HL-60 (cell line): ENCODE data around the gene ZFHX3.

Source experiments
- DNase-seq, 2 experiments: peaks; one replicate each; pipeline ENCODE4 v3.0.0-alpha.2; 2010 to 2020; ENCODE audit warnings: low read depth in 1 of 2, low spot score in 1 of 2
- H3K27ac ChIP-seq: fragments of 250-450 bp; sonication (Bioruptor Pico); replicated peaks from 2 replicates; pipeline ENCODE4 v1.5.1; 2020; ENCODE audit warnings: mild to moderate bottlenecking, moderate library complexity
- H3K27me3 ChIP-seq: fragments of 250-450 bp; sonication (Bioruptor Pico); 2 replicates; pipeline ENCODE4 v1.5.1; 2021; ENCODE audit warnings: mild to moderate bottlenecking, moderate library complexity; ENCODE audit not compliant: insufficient read depth, poor library complexity, severe bottlenecking
- H3K4me3 ChIP-seq: replicated peaks from 2 replicates; pipeline ENCODE4 v1.5.1; 2011; ENCODE audit warnings: mild to moderate bottlenecking, control low read depth, low read length; ENCODE audit not compliant: insufficient read depth
- GABPA ChIP-seq: IDR thresholded peaks from 2 replicates; pipeline ENCODE4 v1.6.1; 2012; ENCODE audit warnings: low read depth
- POLR2AphosphoS5 ChIP-seq: IDR thresholded peaks from 2 replicates; pipeline ENCODE4 v1.6.1; 2012; ENCODE audit warnings: low read depth
- SPI1 ChIP-seq: IDR thresholded peaks from 2 replicates; pipeline ENCODE4 v1.6.1; 2012; ENCODE audit warnings: low read depth, mild to moderate bottlenecking, borderline replicate concordance
- TF ChIP-seq, protein P1 (sequence below): IDR thresholded peaks from one replicate; pipeline ENCODE4 v1.5.1; 2011; ENCODE audit warnings: low read length, control low read depth, inconsistent platforms; ENCODE audit not compliant: insufficient read depth
- TF ChIP-seq, protein P2 (sequence below): IDR thresholded peaks from 2 replicates; pipeline ENCODE4 v1.6.1; 2012; ENCODE audit warnings: low read depth; ENCODE audit not compliant: insufficient replicate concordance

The ZFHX3 gene

DNA sequence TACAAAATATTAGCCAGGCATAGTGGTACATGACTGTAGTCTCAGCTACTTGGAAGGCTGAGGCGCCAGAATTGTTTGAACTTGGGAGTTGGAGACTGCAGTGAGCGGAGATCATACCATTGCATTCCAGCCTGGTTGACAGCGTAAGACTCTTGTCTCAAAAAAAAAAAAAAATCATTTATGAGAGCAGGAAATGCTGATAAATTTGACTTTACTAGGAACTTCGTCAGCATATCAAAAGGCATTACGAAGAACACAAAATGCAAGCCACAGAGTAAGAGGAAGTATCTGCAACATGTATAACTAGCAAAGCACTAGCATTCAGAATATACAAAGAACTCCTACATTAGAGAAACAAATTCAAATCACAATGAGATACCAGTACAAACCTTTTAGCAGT, 279.3 kb downstream of the ZFHX3 start:
- no peak overlapping the region for H3K4me3 ChIP-seq
- no peak overlapping the region for H3K27ac ChIP-seq
- no peak for DNase-seq
- TF ChIP-seq, protein P1, sequence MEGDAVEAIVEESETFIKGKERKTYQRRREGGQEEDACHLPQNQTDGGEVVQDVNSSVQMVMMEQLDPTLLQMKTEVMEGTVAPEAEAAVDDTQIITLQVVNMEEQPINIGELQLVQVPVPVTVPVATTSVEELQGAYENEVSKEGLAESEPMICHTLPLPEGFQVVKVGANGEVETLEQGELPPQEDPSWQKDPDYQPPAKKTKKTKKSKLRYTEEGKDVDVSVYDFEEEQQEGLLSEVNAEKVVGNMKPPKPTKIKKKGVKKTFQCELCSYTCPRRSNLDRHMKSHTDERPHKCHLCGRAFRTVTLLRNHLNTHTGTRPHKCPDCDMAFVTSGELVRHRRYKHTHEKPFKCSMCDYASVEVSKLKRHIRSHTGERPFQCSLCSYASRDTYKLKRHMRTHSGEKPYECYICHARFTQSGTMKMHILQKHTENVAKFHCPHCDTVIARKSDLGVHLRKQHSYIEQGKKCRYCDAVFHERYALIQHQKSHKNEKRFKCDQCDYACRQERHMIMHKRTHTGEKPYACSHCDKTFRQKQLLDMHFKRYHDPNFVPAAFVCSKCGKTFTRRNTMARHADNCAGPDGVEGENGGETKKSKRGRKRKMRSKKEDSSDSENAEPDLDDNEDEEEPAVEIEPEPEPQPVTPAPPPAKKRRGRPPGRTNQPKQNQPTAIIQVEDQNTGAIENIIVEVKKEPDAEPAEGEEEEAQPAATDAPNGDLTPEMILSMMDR = no peak
- TF ChIP-seq SPI1 (no peak), GABPA (no peak), POLR2AphosphoS5 (no peak)
- TF ChIP-seq, protein P2, sequence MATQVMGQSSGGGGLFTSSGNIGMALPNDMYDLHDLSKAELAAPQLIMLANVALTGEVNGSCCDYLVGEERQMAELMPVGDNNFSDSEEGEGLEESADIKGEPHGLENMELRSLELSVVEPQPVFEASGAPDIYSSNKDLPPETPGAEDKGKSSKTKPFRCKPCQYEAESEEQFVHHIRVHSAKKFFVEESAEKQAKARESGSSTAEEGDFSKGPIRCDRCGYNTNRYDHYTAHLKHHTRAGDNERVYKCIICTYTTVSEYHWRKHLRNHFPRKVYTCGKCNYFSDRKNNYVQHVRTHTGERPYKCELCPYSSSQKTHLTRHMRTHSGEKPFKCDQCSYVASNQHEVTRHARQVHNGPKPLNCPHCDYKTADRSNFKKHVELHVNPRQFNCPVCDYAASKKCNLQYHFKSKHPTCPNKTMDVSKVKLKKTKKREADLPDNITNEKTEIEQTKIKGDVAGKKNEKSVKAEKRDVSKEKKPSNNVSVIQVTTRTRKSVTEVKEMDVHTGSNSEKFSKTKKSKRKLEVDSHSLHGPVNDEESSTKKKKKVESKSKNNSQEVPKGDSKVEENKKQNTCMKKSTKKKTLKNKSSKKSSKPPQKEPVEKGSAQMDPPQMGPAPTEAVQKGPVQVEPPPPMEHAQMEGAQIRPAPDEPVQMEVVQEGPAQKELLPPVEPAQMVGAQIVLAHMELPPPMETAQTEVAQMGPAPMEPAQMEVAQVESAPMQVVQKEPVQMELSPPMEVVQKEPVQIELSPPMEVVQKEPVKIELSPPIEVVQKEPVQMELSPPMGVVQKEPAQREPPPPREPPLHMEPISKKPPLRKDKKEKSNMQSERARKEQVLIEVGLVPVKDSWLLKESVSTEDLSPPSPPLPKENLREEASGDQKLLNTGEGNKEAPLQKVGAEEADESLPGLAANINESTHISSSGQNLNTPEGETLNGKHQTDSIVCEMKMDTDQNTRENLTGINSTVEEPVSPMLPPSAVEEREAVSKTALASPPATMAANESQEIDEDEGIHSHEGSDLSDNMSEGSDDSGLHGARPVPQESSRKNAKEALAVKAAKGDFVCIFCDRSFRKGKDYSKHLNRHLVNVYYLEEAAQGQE = no peak
- no peaks in the 10 kb centered on the region for H3K27me3 ChIP-seq

DNA sequence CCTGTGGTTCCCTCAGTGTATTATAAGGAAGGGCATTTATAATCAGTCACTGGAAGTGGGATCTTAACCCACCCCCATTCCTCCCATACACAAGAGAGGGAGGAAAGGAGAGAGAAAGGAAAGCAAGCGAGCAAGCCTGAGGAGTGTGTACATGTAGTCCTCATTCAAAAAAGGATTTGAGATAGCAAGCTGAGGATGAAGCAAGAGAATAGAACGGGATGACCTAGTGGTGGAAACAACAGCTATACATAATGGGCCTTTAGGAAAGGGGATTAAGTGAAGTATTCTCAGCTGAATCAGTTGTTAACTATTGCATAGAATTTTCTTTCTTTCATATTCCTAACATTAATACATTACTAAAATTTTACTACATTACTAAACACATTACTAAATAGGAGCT, 281.4 kb downstream of the ZFHX3 start:
- no peak overlapping the region for H3K27ac ChIP-seq
- TF ChIP-seq SPI1 (no peak), GABPA (no peak), POLR2AphosphoS5 (no peak)
- TF ChIP-seq, protein P2 = no peak
- TF ChIP-seq, protein P1 = no peak
- no peaks in the 10 kb centered on the region for H3K27me3 ChIP-seq
- H3K4me3 ChIP-seq = no peak overlapping the region
- DNase-seq = no peak

DNA sequence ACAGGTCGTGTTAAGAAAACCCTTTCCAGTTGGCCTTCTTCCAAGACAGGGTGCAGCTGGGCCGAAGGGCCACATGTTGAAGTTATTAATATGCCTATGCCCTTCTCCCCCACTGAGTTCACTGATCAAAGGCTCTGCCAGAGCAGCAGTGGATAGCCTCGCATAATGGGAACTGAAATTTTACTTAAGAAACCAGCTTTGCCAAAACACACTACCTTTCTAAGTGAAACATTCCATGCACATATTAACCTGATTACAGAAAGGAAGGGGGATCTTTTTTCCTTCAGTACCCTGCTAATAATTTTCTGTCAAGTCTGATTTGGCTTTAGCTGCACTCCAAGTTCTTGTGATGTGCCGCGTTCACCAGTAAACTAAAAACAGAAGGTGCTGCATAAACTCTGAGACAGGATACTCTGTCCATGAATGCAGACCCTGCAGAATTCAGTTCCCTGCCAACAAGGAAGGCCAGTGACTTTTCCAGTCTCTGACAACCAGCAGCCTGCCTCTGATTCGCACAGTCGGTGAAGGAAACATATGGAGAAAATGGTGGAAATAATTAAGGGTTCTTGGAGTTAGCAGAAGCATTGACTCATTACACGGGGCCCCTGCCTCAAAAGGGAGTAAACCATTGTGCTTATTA, 283.8 kb downstream of the ZFHX3 start:
- no peak overlapping the region for H3K27ac ChIP-seq
- no peaks in the 10 kb centered on the region for H3K27me3 ChIP-seq
- TF ChIP-seq SPI1 (no peak), GABPA (no peak), POLR2AphosphoS5 (no peak)
- TF ChIP-seq, protein P1 = no peak
- TF ChIP-seq, protein P2 = no peak
- DNase-seq = no peak
- no peak overlapping the region for H3K4me3 ChIP-seq
